Renal pelvis (tissue), 4 donors: Measurements from ENCODE around the gene C9orf85. TPM values are rescaled to one million over a fixed set of nuclear protein-coding genes. Genes with fewer than 3 reads are reported as not detected.
"Not testable (repeated sequence)": the region's sequence is repeated elsewhere in the genome, so short reads cannot be mapped to it uniquely, and the experiment has no call there.

Experiments used
- DNase-seq: peaks from one replicate; pipeline ENCODE4 v3.0.0-alpha.2; 2013
- polyA plus RNA-seq, 3 donors: library from polyadenylated mRNA; unstranded; fragments of 120-200 nt; gene quantifications; one replicate each; pipeline ENCODE4 v1.2.1, GENCODE V29; 2013; ENCODE audit not compliant: insufficient read length in 3 of 3

Gene C9orf85
- polyA plus RNA-seq, 3 donors, result 13.5 to 17.6 (median 16.2) TPM

GRCh38 chr9:71987471-71988371 is 76.3 kb downstream of the C9orf85 start:
- DNase-seq, result no peak

- no peak for DNase-seq
These were observed 79.0 kb downstream of the C9orf85 start for GRCh38 chr9:71990466-71990865.

- DNase-seq, result no peak
These were observed 94.0 kb downstream of the C9orf85 start for GRCh38 chr9:72005451-72005850.

DNA sequence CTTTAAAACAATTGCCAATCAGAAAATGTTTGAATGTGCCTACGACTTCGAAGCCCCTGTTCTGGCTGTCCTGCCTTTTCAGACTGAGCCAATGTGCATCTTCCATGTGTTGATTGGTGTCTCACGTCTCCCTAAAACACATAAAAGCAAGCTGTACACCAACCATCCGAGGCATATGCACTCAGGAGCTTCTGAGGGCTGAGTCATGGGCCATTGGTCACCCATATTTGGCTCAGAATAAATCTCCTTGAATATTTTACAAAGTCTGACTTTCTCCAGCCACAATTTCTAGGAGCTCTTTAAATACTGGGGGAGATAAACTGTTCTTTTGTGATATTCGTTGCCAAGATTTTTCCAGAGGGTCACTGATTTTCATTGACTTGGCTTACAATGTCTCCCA is 95.1 kb downstream of the C9orf85 start:
- DNase-seq, result no peak

DNA sequence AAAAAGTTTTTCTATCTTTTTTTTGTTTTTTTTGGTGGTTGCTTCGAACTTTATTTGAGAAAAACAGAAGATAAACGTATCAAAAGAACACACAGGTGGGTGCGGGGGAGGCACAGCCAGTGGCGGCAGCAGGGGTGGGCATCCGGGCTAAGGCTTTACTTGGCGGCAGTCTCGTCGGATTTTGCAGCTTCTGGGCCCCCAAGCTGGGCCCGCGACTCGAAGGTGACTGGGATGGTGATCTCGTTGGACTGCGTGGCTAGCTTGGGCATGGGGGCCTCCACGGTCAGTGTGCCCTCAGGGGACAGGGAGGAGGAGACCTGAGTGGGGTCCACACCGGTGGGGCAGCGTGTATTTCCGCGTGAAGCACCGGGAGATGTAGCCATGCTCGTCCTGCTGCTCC is 96.3 kb downstream of the C9orf85 start:
- DNase-seq, result not testable (repeated sequence)

DNA sequence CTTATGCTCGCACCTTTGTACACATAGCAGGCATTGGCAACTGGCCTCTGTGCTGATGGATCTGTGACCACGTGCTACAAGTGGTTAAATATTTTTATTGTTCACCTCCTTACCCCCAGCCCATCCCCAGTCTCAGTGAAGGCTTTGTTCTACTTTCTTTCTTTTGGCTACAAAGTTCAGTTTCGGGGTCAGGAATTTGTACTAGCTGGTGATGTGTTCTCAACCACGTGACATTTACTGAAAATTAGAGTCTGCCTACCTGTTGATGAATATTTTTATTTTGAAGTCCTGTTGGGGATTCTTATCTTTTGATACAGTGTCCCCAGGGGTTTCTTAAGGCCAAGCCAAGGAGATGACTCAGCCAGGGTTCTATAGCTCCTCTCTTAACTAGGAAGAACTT is 101.2 kb downstream of the C9orf85 start:
- DNase-seq, result no peak

- DNase-seq, result no peak
These were observed 101.9 kb downstream of the C9orf85 start for GRCh38 chr9:72013292-72013760.

- no peak for DNase-seq
These were observed 111.4 kb downstream of the C9orf85 start for GRCh38 chr9:72022841-72023240.

Other genes with a start within 250 kb of the C9orf85 start
- gene CEMIP2, start 143.1 kb upstream of the C9orf85 start, polyA plus RNA-seq, result 10 to 100 TPM; 23.7 to 29.7 (median 27.6) TPM
- gene ABHD17B, start 446 bp upstream of the C9orf85 start, polyA plus RNA-seq, result 10 to 100 TPM; 25.2 to 29.9 (median 25.9) TPM
- not detected for gene C9orf57, start 149.0 kb downstream of the C9orf85 start, polyA plus RNA-seq
- under 1 TPM; 0.28 to 0.55 (median 0.34) TPM for gene GDA, start 237.8 kb downstream of the C9orf85 start, polyA plus RNA-seq